Endothelial cell of umbilical vein (primary cell): ENCODE results near the gene RAD54L. TPM values are rescaled to one million over a fixed set of nuclear protein-coding genes. Genes with fewer than 3 reads are reported as not detected.

Experiments used
- BruUV-seq: library from RNA; stranded (reverse); fragments of 400-500 nt; replicated peaks from 2 replicates; lab custom pipeline; 2021; lab: Mats Ljungman, UMichigan
- CTCF ChIA-PET: fragments of 300-600, 350-600 bp; sonication (Branson Sonifier 250); formaldehyde crosslinking; loops from one replicate; lab custom pipeline; 2021; ENCODE audit warnings: antibody characterized with exemption, inconsistent platforms; lab: Charles Lee
- POLR2A ChIA-PET: fragments of 300-600, 350-600 bp; sonication (Branson Sonifier 250); formaldehyde crosslinking; loops from one replicate; lab custom pipeline; 2021; ENCODE audit warnings: antibody characterized with exemption, inconsistent platforms; lab: Charles Lee
- DNase-seq: peaks from one replicate; pipeline ENCODE4 v3.0.0-alpha.2; 2011; ENCODE audit warnings: low read depth, low spot score
- FAIRE-seq: peaks from 2 replicates; lab custom pipeline; 2011; peaks lifted over from hg19 to GRCh38; lab: Jason Lieb, UNC
- H2AFZ ChIP-seq: 2 replicates; pipeline ENCODE4 v1.6.0; 2012; ENCODE audit warnings: low read depth, low read length, control low read depth, inconsistent platforms
- H3K27ac ChIP-seq: 2 replicates; pipeline ENCODE4 v1.5.1; 2011; ENCODE audit warnings: low read depth, mild to moderate bottlenecking, control low read depth, low read length, moderate library complexity; ENCODE audit not compliant: insufficient read depth
- H3K27me3 ChIP-seq, 2 experiments: 2 replicates each; pipeline versions ENCODE4 v1.6.0 to v1.6.1; 2011; ENCODE audit warnings: low read length in 2 of 2, mixed read lengths in 1 of 2; ENCODE audit not compliant: control insufficient read depth in 2 of 2, insufficient read depth in 2 of 2
- H3K36me3 ChIP-seq, 2 experiments: 2 replicates in 1 of 2; 3 replicates in 1 of 2; pipeline ENCODE4 v1.5.1; 2011; ENCODE audit warnings: low read length in 2 of 2, mild to moderate bottlenecking in 1 of 2, moderate library complexity in 1 of 2; ENCODE audit not compliant: control insufficient read depth in 2 of 2, insufficient read depth in 2 of 2; ENCODE audit errors: extremely low read depth in 1 of 2
- H3K4me1 ChIP-seq: 3 replicates; pipeline ENCODE4 v1.5.1; 2011; ENCODE audit warnings: mild to moderate bottlenecking, low read length; ENCODE audit not compliant: control insufficient read depth, insufficient read depth; ENCODE audit errors: extremely low read depth
- H3K4me2 ChIP-seq: 2 replicates; pipeline ENCODE4 v1.6.1; 2011; ENCODE audit warnings: low read length, control low read depth, mixed read lengths; ENCODE audit not compliant: insufficient read depth
- H3K4me3 ChIP-seq, 3 experiments: fragments of 200-600 bp in 1 of 3; sonication (generic), shearing (Covaris generic) in 1 of 3; replicated peaks in 1 of 3; 2 replicates each; pipeline ENCODE4 v1.5.1; 2011 to 2016; ENCODE audit warnings: control low read depth in 3 of 3, low read length in 3 of 3, mild to moderate bottlenecking in 2 of 3, inconsistent platforms in 1 of 3, low read depth in 1 of 3, moderate library complexity in 1 of 3; ENCODE audit not compliant: insufficient read depth in 1 of 3
- H3K79me2 ChIP-seq: 2 replicates; pipeline ENCODE4 v1.6.0; 2012; ENCODE audit warnings: low read length, inconsistent platforms; ENCODE audit not compliant: control insufficient read depth, insufficient read depth
- H3K9ac ChIP-seq: replicated peaks from 2 replicates; pipeline ENCODE3; 2011; ENCODE audit warnings: low read length, control low read depth; ENCODE audit not compliant: insufficient read depth; ENCODE audit errors: extremely low read depth
- H3K9me1 ChIP-seq: replicated peaks from 3 replicates; pipeline ENCODE4 v1.6.0; 2011; ENCODE audit warnings: mild to moderate bottlenecking, low read length; ENCODE audit not compliant: control insufficient read depth, insufficient read depth; ENCODE audit errors: extremely low read depth
- H3K9me3 ChIP-seq: replicated peaks from 2 replicates; pipeline ENCODE4 v1.5.1; 2012; ENCODE audit warnings: low read length, inconsistent platforms; ENCODE audit not compliant: control insufficient read depth, insufficient read depth
- H4K20me1 ChIP-seq: replicated peaks from 2 replicates; pipeline ENCODE3; 2011; ENCODE audit warnings: mild to moderate bottlenecking, low read length; ENCODE audit not compliant: control insufficient read depth, insufficient read depth; ENCODE audit errors: extremely low read depth
- CTCF ChIP-seq, 2 donors: IDR thresholded peaks; 1 replicate in 1 of 2; 2 replicates in 1 of 2; pipeline ENCODE4 v1.5.1; 2011; ENCODE audit warnings: low read length in 2 of 2, mild to moderate bottlenecking in 2 of 2, moderate library complexity in 2 of 2, control low read depth in 1 of 2, inconsistent platforms in 1 of 2, low read depth in 1 of 2; ENCODE audit not compliant: insufficient read depth in 1 of 2; ENCODE audit errors: extremely low read depth in 1 of 2
- EZH2 ChIP-seq: IDR thresholded peaks from 2 replicates; pipeline ENCODE4 v1.6.1; 2012; ENCODE audit warnings: borderline replicate concordance, low read depth, mild to moderate bottlenecking, moderate library complexity, low read length, inconsistent platforms; ENCODE audit not compliant: severe bottlenecking
- FOS ChIP-seq: IDR thresholded peaks from 2 replicates; pipeline ENCODE4 v1.6.1; 2011; ENCODE audit warnings: mild to moderate bottlenecking, low read length, moderate library complexity, borderline replicate concordance; ENCODE audit not compliant: insufficient read depth
- GATA2 ChIP-seq: IDR thresholded peaks from 2 replicates; pipeline ENCODE4 v1.7.0; 2011; ENCODE audit warnings: low read depth, mild to moderate bottlenecking, moderate library complexity, mixed read lengths, low read length; ENCODE audit not compliant: insufficient read length, insufficient read depth
- JUN ChIP-seq: IDR thresholded peaks from 2 replicates; pipeline ENCODE4 v1.6.1; 2011; ENCODE audit warnings: borderline replicate concordance, low read depth; ENCODE audit not compliant: insufficient read length, insufficient read depth
- MAX ChIP-seq: IDR thresholded peaks from 2 replicates; pipeline ENCODE4 v1.6.1; 2011; ENCODE audit not compliant: insufficient read depth, insufficient read length
- MYC ChIP-seq: IDR thresholded peaks from one replicate; pipeline ENCODE4 v1.6.1; 2011; ENCODE audit warnings: mild to moderate bottlenecking, low read depth, low read length
- POLR2A ChIP-seq: IDR thresholded peaks from 2 replicates; pipeline ENCODE4 v1.6.1; 2012; ENCODE audit warnings: low read depth, mild to moderate bottlenecking, control low read depth, low read length
- POLR2AphosphoS5 ChIP-seq: IDR thresholded peaks from 2 replicates; pipeline ENCODE4 v1.6.1; 2012; ENCODE audit warnings: low read depth, mild to moderate bottlenecking, control low read depth, low read length, moderate library complexity; ENCODE audit not compliant: insufficient read depth
- dilution Hi-C: fragments of 300-500 bp; cut with MboI; formaldehyde crosslinking; loops from one replicate; pipeline ENCODE4 v1.15.0; 2019; ENCODE audit warnings: low sequenced_read_pairs; ENCODE audit not compliant: extremely low pct_ligation_motif_present
- intact Hi-C: fragments of 100-400 bp; cut with micrococcal nuclease; formaldehyde crosslinking; loops from one replicate; pipeline ENCODE4 v1.10.0; 2022
- polyA plus RNA-seq, 4 experiments: library from polyadenylated mRNA; depleted of rRNA in 3 of 4; stranded (reverse) in 3 of 4; unstranded in 1 of 4; fragments of >200 nt; gene quantifications; 2 replicates each; pipeline versions ENCODE4 v1.2.1 to v1.2.3, GENCODE V29; 2011 to 2012; ENCODE audit warnings: missing spikeins in 1 of 4
- total RNA-seq: library from RNA; stranded (reverse); gene quantifications from 2 replicates; pipeline ENCODE4 v1.2.3, GENCODE V29; 2021

RAD54L gene
- total and polyA plus RNA-seq, 2 donors (not counting 3 experiments of a cell fraction or from before 2014, with no cell fraction given), result 10.5 to 18.9 TPM

GRCh38 chr1:46256523-46256922 lies 9.0 kb downstream of the RAD54L start:
- TF ChIP-seq CTCF (IDR thresholded peaks at IDR 0.05; ENCODE audit: extremely low read depth in 1 of 2, insufficient read depth in 1 of 2, low read depth in 1 of 2, low read length in 2 of 2), result no peak
- no peak for TF ChIP-seq EZH2
- TF ChIP-seq FOS, result no peak
- TF ChIP-seq MYC, result no peak
- no peak for TF ChIP-seq MAX
- TF ChIP-seq POLR2AphosphoS5, result no peak
- no peak for TF ChIP-seq JUN
- TF ChIP-seq GATA2, result no peak
- no peak for TF ChIP-seq POLR2A
- no peaks in the 10 kb centered on the region for H3K9me1 ChIP-seq
- FAIRE-seq, result no peak
- dilution Hi-C loops, result no loop called here
- no peaks in the 10 kb centered on the region for H3K79me2 ChIP-seq
- no peak overlapping the region for H3K4me3 ChIP-seq
- H3K36me3 ChIP-seq, result peaks cover 3 to 5% of the 10 kb centered on the region in 2 experiments
- no peaks in the 10 kb centered on the region for H4K20me1 ChIP-seq
- POLR2A ChIA-PET, result no interaction called here
- no peaks in the 10 kb centered on the region for H3K27me3 ChIP-seq
- no peak overlapping the region for H3K27ac ChIP-seq
- H3K9ac ChIP-seq, result no peak overlapping the region
- H3K4me2 ChIP-seq, result no peak overlapping the region
- intact Hi-C loops, result no loop called here
- H2AFZ ChIP-seq, result no peak overlapping the region
- CTCF ChIA-PET, result no interaction called here
- no TSS peak for BruUV-seq
- no peaks in the 10 kb centered on the region for H3K4me1 ChIP-seq
- no peak for DNase-seq
- H3K9me3 ChIP-seq, result no peaks in the 10 kb centered on the region
